ENCODE data around the gene PLPP1.

DNA sequence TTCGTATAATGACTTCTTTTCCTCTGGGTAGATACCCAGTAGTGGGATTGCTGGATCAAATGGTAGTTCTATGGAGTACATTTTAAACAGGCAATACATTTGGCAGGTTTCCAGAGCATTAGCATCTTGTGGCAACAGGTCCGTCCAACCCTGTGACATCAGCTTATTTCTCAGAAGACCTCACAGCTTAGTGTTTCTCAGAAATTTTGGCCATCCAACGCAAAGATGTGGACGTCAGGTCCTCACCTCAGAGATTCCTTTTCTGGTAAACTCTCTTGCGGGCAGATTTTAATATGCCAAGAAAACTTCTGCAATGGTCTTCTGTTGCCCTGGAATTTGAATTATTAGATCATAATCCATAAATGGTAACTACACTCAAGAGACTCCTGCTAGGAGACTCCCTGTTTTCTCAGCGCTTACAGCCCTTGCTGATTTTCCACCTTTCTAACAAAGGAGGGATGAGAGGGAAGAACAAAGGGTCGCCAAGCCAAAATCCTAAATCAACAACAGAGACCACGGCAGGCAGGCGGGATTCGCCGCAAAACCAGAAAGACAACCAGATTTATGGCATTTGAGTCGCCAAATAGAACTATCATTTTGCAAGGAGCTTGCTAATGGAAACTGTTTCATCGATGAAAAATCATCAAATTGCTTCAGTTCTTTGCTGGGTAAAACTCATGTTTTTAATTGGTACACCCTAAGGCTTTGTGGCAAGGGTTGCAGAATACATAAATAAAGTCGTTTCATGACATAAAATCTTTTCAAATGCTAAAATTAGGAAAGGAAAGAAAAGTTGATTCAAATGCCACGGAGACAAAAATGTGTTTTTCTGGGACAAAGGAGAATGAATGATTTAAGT lies 34.1 kb upstream of the PLPP1 start:
- TF ChIP-seq CTCF (IDR thresholded peaks at IDR 0.05; ENCODE audit: low read length) (no peak), EZH2 (optimal IDR thresholded peaks at IDR 0.05; ENCODE audit: low read depth, low read length) (no peak), EZH2phosphoT487 (IDR thresholded peaks at IDR 0.05; ENCODE audit: low read length) (no peak)
